Measurements from ENCODE around the gene P2RX2. TPM values are rescaled to one million over a fixed set of nuclear protein-coding genes. Genes with fewer than 3 reads are reported as not detected.

Gene P2RX2
- total RNA-seq, 1 donor from 2014 or later: not detected

DNA sequence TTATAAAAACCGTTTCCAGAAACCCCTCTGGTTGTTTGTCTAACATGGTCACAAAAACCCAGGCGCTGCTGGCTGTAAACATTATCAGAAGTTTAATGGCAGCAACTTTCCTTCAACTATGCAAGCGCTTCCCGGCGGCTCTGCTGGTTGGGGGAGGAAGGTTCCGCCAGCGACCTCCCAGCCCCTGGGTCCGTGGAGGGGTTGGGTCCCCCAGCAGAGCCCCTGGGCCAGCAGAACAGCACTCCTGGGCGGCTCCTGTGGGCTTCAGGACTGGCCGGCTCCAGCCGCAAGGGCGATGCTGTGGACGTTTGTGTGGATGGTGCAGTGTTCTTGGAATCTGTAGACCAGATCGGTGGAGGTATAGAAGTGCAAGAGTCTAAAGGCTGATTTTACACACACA is 34.1 kb upstream of the P2RX2 start:
- H3K27me3 ChIP-seq (ENCODE audit: control insufficient read depth, insufficient read depth, low read length): peaks cover 39% of the 10 kb centered on the region
- no peak for DNase-seq (ENCODE audit: low read depth)
- TF ChIP-seq CTCF (IDR thresholded peaks at IDR 0.05; ENCODE audit: insufficient read depth, low read length, poor library complexity, severe bottlenecking): no peak
- no peak overlapping the region for H3K4me3 ChIP-seq (ENCODE audit: low read depth, low read length)
- H3K36me3 ChIP-seq (ENCODE audit: control insufficient read depth, insufficient read depth, low read length): no peaks in the 10 kb centered on the region

DNA sequence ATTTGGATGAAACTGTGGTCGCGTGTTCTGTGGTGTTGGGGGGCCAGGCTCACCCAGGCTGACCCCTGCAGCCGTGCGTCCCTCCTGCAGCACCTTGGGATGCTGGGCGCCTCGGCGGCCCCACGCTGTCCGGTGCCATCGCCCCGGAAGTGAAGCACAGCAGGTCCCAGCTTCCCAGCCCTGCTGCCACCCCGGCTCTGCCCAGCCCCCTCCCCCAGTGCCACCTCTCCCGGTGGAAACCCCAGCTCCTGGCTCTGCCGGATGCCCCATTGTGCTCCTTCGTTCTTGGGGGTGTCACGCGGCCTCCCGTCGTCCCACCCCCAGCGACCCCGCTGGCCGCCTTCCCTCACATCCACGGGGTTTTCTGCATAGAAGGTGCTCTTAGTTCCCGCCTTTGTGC is 33.4 kb upstream of the P2RX2 start:
- no peak for TF ChIP-seq CTCF (IDR thresholded peaks at IDR 0.05; ENCODE audit: insufficient read depth, low read length, poor library complexity, severe bottlenecking)
- Histone ChIP-seq H3K36me3 (ENCODE audit: control insufficient read depth, insufficient read depth, low read length) (no peaks in the 10 kb centered on the region), H3K27me3 (ENCODE audit: control insufficient read depth, insufficient read depth, low read length) (peaks cover 39% of the 10 kb centered on the region), H3K4me3 (ENCODE audit: low read depth, low read length) (no peak overlapping the region)
- DNase-seq (ENCODE audit: low read depth): no peak

GRCh38 chr12:132586929-132587328 is 31.6 kb upstream of the P2RX2 start:
- no peak overlapping the region for H3K4me3 ChIP-seq (ENCODE audit: low read depth, low read length)
- H3K27me3 ChIP-seq (ENCODE audit: control insufficient read depth, insufficient read depth, low read length): peaks cover 32% of the 10 kb centered on the region
- TF ChIP-seq CTCF (IDR thresholded peaks at IDR 0.05; ENCODE audit: insufficient read depth, low read length, poor library complexity, severe bottlenecking): no peak
- DNase-seq (ENCODE audit: low read depth): no peak
- no peaks in the 10 kb centered on the region for H3K36me3 ChIP-seq (ENCODE audit: control insufficient read depth, insufficient read depth, low read length)

GRCh38 chr12:132587781-132588180 is 30.8 kb upstream of the P2RX2 start:
- H3K27me3 ChIP-seq (ENCODE audit: control insufficient read depth, insufficient read depth, low read length): peaks cover 32% of the 10 kb centered on the region
- H3K4me3 ChIP-seq (ENCODE audit: low read depth, low read length): no peak overlapping the region
- DNase-seq (ENCODE audit: low read depth): no peak
- no peak for TF ChIP-seq CTCF (IDR thresholded peaks at IDR 0.05; ENCODE audit: insufficient read depth, low read length, poor library complexity, severe bottlenecking)
- no peaks in the 10 kb centered on the region for H3K36me3 ChIP-seq (ENCODE audit: control insufficient read depth, insufficient read depth, low read length)

DNA sequence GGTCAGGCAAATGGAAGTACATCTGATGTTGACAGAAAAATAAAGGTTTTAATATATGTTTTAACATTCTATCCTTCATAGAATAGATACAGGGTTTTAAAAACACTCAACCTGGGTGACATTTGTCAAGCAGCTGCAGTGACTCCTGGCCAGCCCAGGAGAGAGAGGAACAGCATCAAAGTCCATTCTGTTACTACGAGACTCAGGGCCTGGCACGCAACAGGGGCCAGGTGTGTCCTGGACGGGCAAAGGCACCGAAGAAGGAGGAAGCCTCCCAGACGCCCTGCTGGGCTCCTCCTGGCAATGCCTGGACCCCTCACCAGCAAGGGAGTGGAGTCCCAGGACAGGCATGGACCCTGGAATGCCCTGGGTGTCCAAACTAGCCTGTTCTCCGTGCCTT is 30.3 kb upstream of the P2RX2 start:
- H3K27me3 ChIP-seq (ENCODE audit: control insufficient read depth, insufficient read depth, low read length): peaks cover 31% of the 10 kb centered on the region
- no peak overlapping the region for H3K4me3 ChIP-seq (ENCODE audit: low read depth, low read length)
- no peak for TF ChIP-seq CTCF (IDR thresholded peaks at IDR 0.05; ENCODE audit: insufficient read depth, low read length, poor library complexity, severe bottlenecking)
- H3K36me3 ChIP-seq (ENCODE audit: control insufficient read depth, insufficient read depth, low read length): no peaks in the 10 kb centered on the region
- DNase-seq (ENCODE audit: low read depth): no peak

GRCh38 chr12:132588821-132589669 is 29.5 kb upstream of the P2RX2 start:
- no peaks in the 10 kb centered on the region for H3K36me3 ChIP-seq (ENCODE audit: control insufficient read depth, insufficient read depth, low read length)
- no peak for DNase-seq (ENCODE audit: low read depth)
- no peak for TF ChIP-seq CTCF (IDR thresholded peaks at IDR 0.05; ENCODE audit: insufficient read depth, low read length, poor library complexity, severe bottlenecking)
- no peak overlapping the region for H3K4me3 ChIP-seq (ENCODE audit: low read depth, low read length)
- peaks cover 28% of the 10 kb centered on the region for H3K27me3 ChIP-seq (ENCODE audit: control insufficient read depth, insufficient read depth, low read length)

All from kidney epithelial cell (primary cell).